A549 (cell line): ENCODE measurements around the gene LRTM2. TPM values are rescaled to one million over a fixed set of nuclear protein-coding genes. Genes with fewer than 3 reads are reported as not detected.

Source experiments
- ATAC-seq, 2 experiments: fragments of 200-7000 bp in 1 of 2; fragments of >200 bp in 1 of 2; cut with Nextera tagmentation in 1 of 2; cut with Tn5 transposase in 1 of 2; 3 replicates each; pipeline versions ENCODE4 v1.8.0 to v1.9.1; 2018 to 2020; ENCODE audit warnings: mild to moderate bottlenecking in 1 of 2, moderate library complexity in 1 of 2
- CTCF ChIA-PET: fragments of 300-600 bp; sonication (Branson Sonifier 250); formaldehyde crosslinking; extraction: SDS; loops from one replicate; lab custom pipeline; 2021; ENCODE audit warnings: antibody characterized with exemption, inconsistent platforms; lab: Yijun Ruan, JAX
- POLR2A ChIA-PET: fragments of 350-600 bp; formaldehyde crosslinking; extraction: SDS; loops from one replicate; lab custom pipeline; 2021; ENCODE audit warnings: antibody characterized with exemption, inconsistent platforms; lab: Yijun Ruan, JAX
- DNase-seq, 2 experiments: peaks; one replicate each; pipeline versions ENCODE4 v3.0.0 to v3.0.0-alpha.2; 2011 to 2016; ENCODE audit warnings: low read depth in 1 of 2, low spot score in 1 of 2
- FAIRE-seq: peaks from 2 replicates; lab custom pipeline; 2011; peaks lifted over from hg19 to GRCh38; lab: Jason Lieb, UNC
- H3K27ac ChIP-seq, 2 experiments: fragments of >200 bp; sonication (Bioruptor Twin); formaldehyde crosslinking; 3 replicates each; pipeline ENCODE4 v1.5.1; 2016 to 2017
- H3K4me1 ChIP-seq: fragments of >200 bp; sonication (Bioruptor Twin); formaldehyde crosslinking; 3 replicates; pipeline ENCODE4 v1.6.1; 2016
- H3K4me2 ChIP-seq: fragments of >200 bp; sonication (Bioruptor Twin); formaldehyde crosslinking; 3 replicates; pipeline ENCODE4 v1.6.1; 2016
- H3K4me3 ChIP-seq: fragments of >200 bp; sonication (Bioruptor Twin); formaldehyde crosslinking; 3 replicates; pipeline ENCODE4 v1.5.1; 2016
- H3K9me3 ChIP-seq: fragments of >200 bp; sonication (Bioruptor Twin); formaldehyde crosslinking; 3 replicates; pipeline ENCODE4 v1.6.1; 2016
- ATOH8 ChIP-seq: fragments of 250-450 bp; sonication (Bioruptor Pico); IDR thresholded peaks from 2 replicates; pipeline ENCODE4 v1.5.0; 2020; ENCODE audit warnings: low read depth, mild to moderate bottlenecking, moderate library complexity
- BCL3 ChIP-seq: fragments of >200 bp; sonication (Bioruptor Twin); formaldehyde crosslinking; IDR thresholded peaks from 3 replicates; pipeline ENCODE4 v1.6.1; 2016
- BHLHE40 ChIP-seq: IDR thresholded peaks from 2 replicates; pipeline ENCODE4 v1.6.1; 2012; ENCODE audit warnings: low read depth, low read length, inconsistent platforms
- CBX2 ChIP-seq: fragments of 200-600 bp; sonication (generic); IDR thresholded peaks from 2 replicates; pipeline ENCODE4 v1.6.1; 2016; ENCODE audit warnings: low read depth, mild to moderate bottlenecking, borderline replicate concordance
- CBX8 ChIP-seq: fragments of 200-600 bp; sonication (generic); IDR thresholded peaks from 2 replicates; pipeline ENCODE4 v1.6.1; 2016
- CHD2 ChIP-seq: fragments of 150-350 bp; IDR thresholded peaks from 2 replicates; pipeline ENCODE4 v1.6.1; 2014; ENCODE audit warnings: low read length; ENCODE audit not compliant: partially characterized antibody
- CTCF ChIP-seq: fragments of >200 bp; sonication (Bioruptor Twin); formaldehyde crosslinking; IDR thresholded peaks from 3 replicates; pipeline ENCODE4 v1.5.1; 2016
- ESRRA ChIP-seq: fragments of 150-350 bp; IDR thresholded peaks from 2 replicates; pipeline ENCODE4 v1.6.1; 2014; ENCODE audit warnings: mild to moderate bottlenecking, low read length, borderline replicate concordance
- GATA3 ChIP-seq: IDR thresholded peaks from 2 replicates; pipeline ENCODE4 v1.6.1; 2012; ENCODE audit warnings: borderline replicate concordance
- HEYL ChIP-seq: fragments of 250-450 bp; sonication (Bioruptor Pico); IDR thresholded peaks from 2 replicates; pipeline ENCODE4 v1.8.0; 2021; ENCODE audit warnings: mild to moderate bottlenecking, moderate library complexity
- HMGXB4 ChIP-seq: fragments of 250-450 bp; sonication (Bioruptor Pico); IDR thresholded peaks from 2 replicates; pipeline ENCODE4 v1.5.0; 2021; ENCODE audit warnings: mild to moderate bottlenecking, moderate library complexity, borderline replicate concordance
- HOXB13 ChIP-seq: fragments of 250-450 bp; sonication (Bioruptor Pico); IDR thresholded peaks from 2 replicates; pipeline ENCODE4 v1.5.0; 2020; ENCODE audit warnings: low read depth, mild to moderate bottlenecking, moderate library complexity
- HOXB5 ChIP-seq: fragments of 250-450 bp; sonication (Bioruptor Pico); IDR thresholded peaks from 2 replicates; pipeline ENCODE4 v1.5.0; 2020; ENCODE audit warnings: mild to moderate bottlenecking, moderate library complexity
- JUN ChIP-seq, 2 experiments: fragments of >200 bp; sonication (Bioruptor Twin); formaldehyde crosslinking; IDR thresholded peaks; 2 replicates in 1 of 2; 3 replicates in 1 of 2; pipeline ENCODE4 v1.6.1; 2016 to 2017
- MAFK ChIP-seq: fragments of 450-650 bp; IDR thresholded peaks from 2 replicates; pipeline ENCODE4 v1.6.1; 2014; ENCODE audit not compliant: partially characterized antibody
- NFE2L2 ChIP-seq: fragments of 150-350 bp; conservative IDR thresholded peaks from 2 replicates; pipeline ENCODE4 v1.6.1; 2014; ENCODE audit warnings: low read length
- NPAS2 ChIP-seq: fragments of 250-450 bp; sonication (Bioruptor Pico); IDR thresholded peaks from 2 replicates; pipeline ENCODE4 v1.8.0; 2022; ENCODE audit warnings: mild to moderate bottlenecking, moderate library complexity, borderline replicate concordance
- POLR2A ChIP-seq: IDR thresholded peaks from 2 replicates; pipeline ENCODE4 v1.6.1; 2012; ENCODE audit warnings: mild to moderate bottlenecking, low read length
- RCOR1 ChIP-seq: fragments of 150-350 bp; IDR thresholded peaks from 2 replicates; pipeline ENCODE4 v1.6.1; 2014; ENCODE audit warnings: antibody characterized with exemption, low read length, low read depth
- RNF2 ChIP-seq: fragments of 200-600 bp; sonication (generic); IDR thresholded peaks from 2 replicates; pipeline ENCODE4 v1.6.1; 2016; ENCODE audit warnings: low read depth, mild to moderate bottlenecking, antibody characterized with exemption, moderate library complexity, borderline replicate concordance
- SMC3 ChIP-seq: fragments of >200 bp; sonication (Bioruptor Twin); formaldehyde crosslinking; IDR thresholded peaks from 3 replicates; pipeline ENCODE4 v1.6.1; 2018; ENCODE audit warnings: inconsistent platforms
- TP53 ChIP-seq: fragments of 250-450 bp; sonication (Bioruptor Pico); IDR thresholded peaks from 2 replicates; pipeline ENCODE4 v1.5.0; 2021; ENCODE audit warnings: mild to moderate bottlenecking, moderate library complexity
- ZC3H11A ChIP-seq: fragments of 450-650 bp; IDR thresholded peaks from 2 replicates; pipeline ENCODE4 v1.6.1; 2014; ENCODE audit warnings: antibody characterized with exemption, mild to moderate bottlenecking
- WGBS: methylation state at CpG from one replicate; pipeline ENCODE4 v1.1.6; 2017; ENCODE audit errors: missing lambda C conversion rate; 5-methylcytosine and 5-hydroxymethylcytosine counted together
- polyA plus RNA-seq, 4 experiments: library from polyadenylated mRNA; depleted of rRNA in 3 of 4; stranded (reverse); fragments of >200 nt; fragmentation: RNase III in 1 of 4; extraction: RNeasy Plus Mini Kit Qiagen cat#74134 plus additional on column Dnase treatment in 1 of 4; gene quantifications; 2 replicates in 3 of 4; 3 replicates in 1 of 4; pipeline ENCODE4 v1.2.3, GENCODE V29; 2011 to 2017

Gene LRTM2
- polyA plus RNA-seq, 2 of the 4 experiments (the other 2 are of a cell fraction), result not detected

- Histone ChIP-seq H3K4me3 (no peak overlapping the region), H3K27ac (no peak overlapping the region)
- FAIRE-seq, result no peak
- CTCF ChIA-PET, result interaction anchor here (1.2 to 1.9 kb wide), 2 partner anchors 32 to 117 kb away, joined by 3 to 5 read pairs; no protein-coding TSS in a partner anchor
- POLR2A ChIA-PET, result no interaction called here
- TF ChIP-seq RCOR1 (no peak), BCL3 (no peak), BHLHE40 (no peak), ZC3H11A (no peak), SMC3 (no peak), TP53 (CRISPR knock-in tag) (no peak), GATA3 (no peak), ATOH8 (no peak), CTCF (no peak), MAFK (no peak), HEYL (CRISPR knock-in tag) (no peak), JUN (IDR thresholded peaks at IDR 0.05) (no peak)
- TF ChIP-seq, all 56 proteins: peak for 0
- Histone ChIP-seq H3K9me3 (no peaks in the 10 kb centered on the region), H3K4me1 (no peaks in the 10 kb centered on the region), H3K4me2 (no peak overlapping the region)
- DNase-seq (no peak), ATAC-seq (no peak)
- 76% methylated on average over 10 of the region's 10 CpGs for WGBS
Observed at GRCh38 chr12:1823237-1823636, 2.9 kb downstream of the LRTM2 start.

- ATAC-seq (no peak), FAIRE-seq (no peak), DNase-seq (no peak)
- Histone ChIP-seq H3K4me2 (no peak overlapping the region), H3K27ac (no peak overlapping the region), H3K4me1 (no peaks in the 10 kb centered on the region), H3K9me3 (no peaks in the 10 kb centered on the region), H3K4me3 (no peak overlapping the region)
- ChIA-PET CTCF (interaction anchor here (1.9 kb wide), 1 partner anchor 14 kb away, joined by 5 read pairs; no protein-coding TSS in a partner anchor), POLR2A (no interaction called here)
- WGBS, result 49% methylated on average over 14 of the region's 14 CpGs
- no peak for TF ChIP-seq HOXB13 (CRISPR knock-in tag)
- no peak for TF ChIP-seq CBX8
- no peak for TF ChIP-seq POLR2A
- TF ChIP-seq CBX2, result no peak
- no peak for TF ChIP-seq HMGXB4 (CRISPR knock-in tag)
- TF ChIP-seq ESRRA, result no peak
- TF ChIP-seq NPAS2 (CRISPR knock-in tag), result no peak
- no peak for TF ChIP-seq CHD2
- no peak for TF ChIP-seq RNF2
- no peak for TF ChIP-seq HOXB5
- TF ChIP-seq NFE2L2, result no peak
Observed at GRCh38 chr12:1825382-1826102, 5.2 kb downstream of the LRTM2 start.
